GM12892 (cell line): ENCODE measurements around the gene ARHGAP15.

Experiments
- DNase-seq: peaks from one replicate; pipeline ENCODE4 v3.0.0; 2011; ENCODE audit not compliant: insufficient read length
- FAIRE-seq: peaks from 2 replicates; lab custom pipeline; 2011; peaks lifted over from hg19 to GRCh38; lab: Jason Lieb, UNC
- POLR2A ChIP-seq: IDR thresholded peaks from 2 replicates; pipeline ENCODE4 v1.6.1; 2011; ENCODE audit warnings: low read depth, low read length, control low read depth
- POLR2AphosphoS5 ChIP-seq: IDR thresholded peaks from 2 replicates; pipeline ENCODE4 v1.6.1; 2011; ENCODE audit warnings: low read depth, low read length, control low read depth
- TAF1 ChIP-seq: IDR thresholded peaks from 2 replicates; pipeline ENCODE4 v1.6.1; 2011; ENCODE audit warnings: low read depth, mild to moderate bottlenecking, control low read depth, low read length, borderline replicate concordance

The ARHGAP15 gene

GRCh38 chr2:143344780-143345179 is 215.6 kb downstream of the ARHGAP15 start:
- no peak for TF ChIP-seq TAF1
- no peak for TF ChIP-seq POLR2A
- no peak for TF ChIP-seq POLR2AphosphoS5
- FAIRE-seq (no peak), DNase-seq (no peak)

GRCh38 chr2:143345887-143346787 is 216.9 kb downstream of the ARHGAP15 start:
- DNase-seq = no peak
- FAIRE-seq = no peak
- no peak for TF ChIP-seq POLR2A
- no peak for TF ChIP-seq TAF1
- TF ChIP-seq POLR2AphosphoS5 = no peak

- no peak for FAIRE-seq
- DNase-seq = no peak
- TF ChIP-seq POLR2AphosphoS5 = no peak
- no peak for TF ChIP-seq POLR2A
- TF ChIP-seq TAF1 = no peak
These were observed 218.1 kb downstream of the ARHGAP15 start for GRCh38 chr2:143347271-143347695.

GRCh38 chr2:143347901-143348414 is 218.7 kb downstream of the ARHGAP15 start:
- FAIRE-seq (no peak), DNase-seq (no peak)
- TF ChIP-seq POLR2A = no peak
- no peak for TF ChIP-seq POLR2AphosphoS5
- TF ChIP-seq TAF1 = no peak

- FAIRE-seq (no peak), DNase-seq (no peak)
- TF ChIP-seq TAF1 (no peak), POLR2A (no peak), POLR2AphosphoS5 (no peak)
These were observed 225.0 kb downstream of the ARHGAP15 start for GRCh38 chr2:143354050-143354750.

GRCh38 chr2:143355870-143356269 is 226.7 kb downstream of the ARHGAP15 start:
- no peak for TF ChIP-seq POLR2AphosphoS5
- no peak for FAIRE-seq

GRCh38 chr2:143356336-143356735 is 227.1 kb downstream of the ARHGAP15 start:
- DNase-seq (no peak), FAIRE-seq (no peak)
- TF ChIP-seq TAF1 (no peak), POLR2A (no peak), POLR2AphosphoS5 (no peak)

More at GRCh38 chr2:143355870-143356269, 226.7 kb downstream of the ARHGAP15 start:
- no peak for DNase-seq

- TF ChIP-seq TAF1 = no peak
- no peak for TF ChIP-seq POLR2AphosphoS5
- TF ChIP-seq POLR2A = no peak
- FAIRE-seq (no peak), DNase-seq (no peak)
These were observed 227.7 kb downstream of the ARHGAP15 start for GRCh38 chr2:143356736-143357446.

GRCh38 chr2:143357966-143358365 is 228.7 kb downstream of the ARHGAP15 start:
- TF ChIP-seq POLR2AphosphoS5 (no peak), TAF1 (no peak), POLR2A (no peak)
- FAIRE-seq (no peak), DNase-seq (no peak)

- TF ChIP-seq POLR2A (no peak), TAF1 (no peak), POLR2AphosphoS5 (no peak)
- FAIRE-seq = no peak
- DNase-seq = no peak
These were observed 232.1 kb downstream of the ARHGAP15 start for GRCh38 chr2:143361346-143361745.

- FAIRE-seq (no peak), DNase-seq (no peak)
- TF ChIP-seq TAF1 = no peak
- no peak for TF ChIP-seq POLR2AphosphoS5
- no peak for TF ChIP-seq POLR2A
These were observed 242.4 kb downstream of the ARHGAP15 start for GRCh38 chr2:143371616-143372015.
